ENCODE data around the gene SEC24D.

DNA sequence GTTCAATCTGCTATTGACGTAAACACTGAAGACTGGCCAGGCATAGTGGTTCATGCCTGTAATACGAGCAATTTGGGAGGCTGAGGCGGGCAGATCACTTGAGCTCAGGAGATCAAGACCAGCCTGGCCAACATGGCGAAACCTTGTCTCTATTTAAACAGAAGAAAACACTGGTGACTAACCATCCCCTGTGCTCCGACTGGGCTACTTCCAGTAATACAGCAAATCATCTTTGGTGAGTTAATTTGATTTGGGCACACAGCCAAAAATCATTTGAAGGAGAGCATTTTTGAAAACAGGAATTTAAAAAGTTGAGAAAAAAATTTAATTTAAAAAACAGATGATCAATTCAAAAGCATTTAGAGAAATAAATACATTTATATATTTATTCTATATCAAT is 52.0 kb downstream of the SEC24D start:
- TF ChIP-seq, protein P1, sequence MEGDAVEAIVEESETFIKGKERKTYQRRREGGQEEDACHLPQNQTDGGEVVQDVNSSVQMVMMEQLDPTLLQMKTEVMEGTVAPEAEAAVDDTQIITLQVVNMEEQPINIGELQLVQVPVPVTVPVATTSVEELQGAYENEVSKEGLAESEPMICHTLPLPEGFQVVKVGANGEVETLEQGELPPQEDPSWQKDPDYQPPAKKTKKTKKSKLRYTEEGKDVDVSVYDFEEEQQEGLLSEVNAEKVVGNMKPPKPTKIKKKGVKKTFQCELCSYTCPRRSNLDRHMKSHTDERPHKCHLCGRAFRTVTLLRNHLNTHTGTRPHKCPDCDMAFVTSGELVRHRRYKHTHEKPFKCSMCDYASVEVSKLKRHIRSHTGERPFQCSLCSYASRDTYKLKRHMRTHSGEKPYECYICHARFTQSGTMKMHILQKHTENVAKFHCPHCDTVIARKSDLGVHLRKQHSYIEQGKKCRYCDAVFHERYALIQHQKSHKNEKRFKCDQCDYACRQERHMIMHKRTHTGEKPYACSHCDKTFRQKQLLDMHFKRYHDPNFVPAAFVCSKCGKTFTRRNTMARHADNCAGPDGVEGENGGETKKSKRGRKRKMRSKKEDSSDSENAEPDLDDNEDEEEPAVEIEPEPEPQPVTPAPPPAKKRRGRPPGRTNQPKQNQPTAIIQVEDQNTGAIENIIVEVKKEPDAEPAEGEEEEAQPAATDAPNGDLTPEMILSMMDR (IDR thresholded peaks at IDR 0.05; ENCODE audit: low read depth, low read length): no peak
- no peak for TF ChIP-seq POLR2A (IDR thresholded peaks at IDR 0.05; ENCODE audit: extremely low read depth, insufficient read length)
